GM18951 (cell line): ENCODE measurements around the gene INO80D.
"Not testable (repeated sequence)": the region's sequence is repeated elsewhere in the genome, so short reads cannot be mapped to it uniquely, and the experiment has no call there.

ENCODE experiments used
- POLR2A ChIP-seq: IDR thresholded peaks from 4 replicates; pipeline ENCODE4 v1.6.1; 2011; ENCODE audit warnings: mild to moderate bottlenecking; ENCODE audit not compliant: insufficient read length, insufficient read depth; ENCODE audit errors: extremely low read depth
- in situ Hi-C: fragments of 300-500 bp; cut with MboI; formaldehyde crosslinking; loops from one replicate; pipeline ENCODE4 v1.12.0; 2022; ENCODE audit warnings: low sequenced_read_pairs, mixed read lengths, inconsistent platforms; ENCODE audit not compliant: unreplicated experiment

The INO80D gene

DNA sequence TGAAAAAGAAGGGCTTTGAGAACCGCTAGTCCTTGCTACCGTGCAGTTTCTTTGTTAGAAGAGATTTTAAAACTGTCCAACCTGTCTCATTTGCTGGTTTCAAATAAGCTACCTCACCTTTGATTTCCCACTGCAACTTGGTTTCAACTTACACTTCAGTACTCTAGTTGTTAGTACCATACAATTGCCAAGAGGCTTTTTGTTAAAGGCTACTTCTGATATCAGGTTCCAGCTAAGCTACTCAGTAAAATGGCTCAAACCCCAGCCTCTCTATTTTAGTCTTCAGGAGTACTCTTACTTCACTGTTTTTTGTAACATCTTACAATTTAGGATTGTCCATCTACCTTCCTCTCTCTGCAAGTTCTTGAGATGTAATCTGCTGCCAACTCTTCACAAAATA is 91.6 kb downstream of the INO80D start:
- TF ChIP-seq POLR2A, result no peak
- in situ Hi-C loops, result no loop called here

DNA sequence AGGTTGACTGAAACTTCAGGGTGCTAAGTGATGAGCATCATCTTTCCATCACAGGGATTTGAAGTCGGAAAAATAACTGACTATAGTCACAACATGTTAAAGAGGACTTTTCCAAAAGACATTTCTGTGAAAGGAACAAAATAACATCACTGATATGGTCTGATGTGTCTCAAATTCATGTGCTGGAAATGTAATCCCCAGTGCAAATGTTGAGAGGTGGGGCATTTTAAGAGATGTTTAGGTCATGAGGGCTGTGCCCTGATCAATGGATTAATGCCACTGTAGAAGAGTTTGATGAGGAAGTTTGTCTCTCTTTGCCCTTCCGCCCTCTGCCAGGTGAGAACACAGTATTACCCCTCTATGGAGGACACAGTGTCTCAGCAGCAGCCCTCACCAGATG is 95.9 kb downstream of the INO80D start:
- in situ Hi-C loops, result no loop called here
- no peak for TF ChIP-seq POLR2A

DNA sequence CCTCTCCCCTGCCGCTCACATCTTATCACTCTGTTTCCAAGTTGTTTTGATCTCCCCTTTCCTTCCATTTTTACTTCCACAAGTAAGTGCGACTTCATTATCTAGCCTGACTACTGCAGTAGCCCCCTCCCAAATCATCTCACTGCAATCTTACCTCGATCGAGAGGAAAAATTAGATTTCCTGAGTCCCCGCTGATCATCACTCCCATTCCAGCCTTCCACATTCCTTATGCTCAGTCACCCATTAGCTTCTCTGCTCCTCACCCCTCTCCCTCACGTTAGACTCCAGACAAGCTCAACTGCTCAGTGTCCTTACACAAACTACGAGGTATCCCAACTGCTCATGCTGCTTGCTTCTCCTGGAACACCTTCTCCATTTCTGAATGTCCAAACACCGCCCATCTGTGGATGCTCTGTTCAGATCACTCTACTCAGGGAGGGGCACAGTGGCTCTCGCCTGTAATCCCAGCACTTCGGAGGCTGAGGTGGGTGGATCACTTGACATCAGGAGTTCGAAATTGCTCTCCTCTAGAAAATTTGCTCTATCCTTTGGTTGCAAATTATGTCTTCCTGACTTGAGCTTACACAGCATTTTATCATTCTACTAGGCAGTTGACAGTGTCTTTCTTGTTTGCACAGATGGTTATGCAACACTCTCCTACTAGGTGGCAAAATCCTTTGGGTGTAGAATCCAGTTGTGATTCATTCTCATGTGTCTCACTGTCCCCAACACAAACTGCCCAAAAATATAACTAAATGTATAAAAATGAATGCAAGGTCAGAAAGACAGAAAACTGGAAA is 96.5 kb downstream of the INO80D start:
- in situ Hi-C loops, result no loop called here
- no peak for TF ChIP-seq POLR2A

DNA sequence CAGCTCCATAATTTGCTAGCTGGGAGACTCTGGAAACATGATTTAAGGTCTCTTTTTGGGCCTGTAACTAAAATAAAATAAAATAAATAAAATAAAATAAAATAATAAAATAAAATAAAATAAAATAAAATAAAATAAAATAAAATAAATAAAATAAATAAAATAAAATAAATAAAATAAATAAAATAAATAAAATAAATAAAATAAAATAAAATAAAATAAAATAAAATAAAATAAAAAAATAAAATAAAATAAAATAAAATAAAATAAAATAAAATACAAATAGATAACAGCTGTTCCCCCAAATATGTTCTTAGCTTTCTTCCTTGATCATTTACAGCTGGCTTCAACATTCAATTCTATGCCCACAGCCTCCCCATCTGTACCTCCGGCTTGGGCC is 97.3 kb downstream of the INO80D start:
- in situ Hi-C loops, result not testable (repeated sequence)

DNA sequence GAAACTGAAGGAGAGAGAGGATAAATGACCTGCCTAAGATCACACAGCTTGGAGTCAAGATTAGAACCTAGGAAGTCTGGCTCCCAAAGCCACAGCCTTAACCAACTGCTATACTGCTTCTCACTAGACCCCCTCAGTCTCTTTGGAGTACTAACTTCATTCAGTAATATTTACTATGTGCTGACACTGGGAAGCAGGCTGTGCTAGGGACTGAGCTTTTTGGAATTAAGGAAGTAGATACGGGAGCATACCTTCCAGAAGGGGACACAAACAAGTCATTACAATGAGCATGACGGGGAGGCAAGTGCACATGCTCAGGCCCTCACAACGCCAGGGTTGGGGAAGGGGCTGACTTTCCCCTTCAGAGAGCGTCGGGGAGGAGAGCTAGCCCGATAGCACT is 97.7 kb downstream of the INO80D start:
- no peak for TF ChIP-seq POLR2A
- in situ Hi-C loops, result no loop called here

DNA sequence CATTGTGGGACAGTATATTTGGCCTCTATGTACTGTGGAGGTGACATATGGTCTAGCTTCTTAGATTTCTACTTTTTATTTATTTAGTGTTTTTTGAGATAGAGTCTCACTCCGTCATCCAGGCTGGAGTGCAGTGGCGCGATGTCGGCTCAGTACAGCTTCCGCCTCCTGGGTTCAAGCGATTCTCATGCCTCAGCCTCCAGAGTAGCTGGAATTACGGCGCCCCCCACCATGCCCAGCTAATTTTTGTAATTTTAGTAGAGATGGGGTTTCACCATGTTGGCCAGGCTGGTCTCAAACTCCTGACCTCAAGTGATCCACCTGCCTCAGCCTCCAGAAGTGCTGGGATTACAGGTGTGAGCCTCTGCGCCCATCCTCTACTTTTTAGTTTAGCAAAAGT is 99.6 kb downstream of the INO80D start:
- in situ Hi-C loops, result not testable (repeated sequence)

DNA sequence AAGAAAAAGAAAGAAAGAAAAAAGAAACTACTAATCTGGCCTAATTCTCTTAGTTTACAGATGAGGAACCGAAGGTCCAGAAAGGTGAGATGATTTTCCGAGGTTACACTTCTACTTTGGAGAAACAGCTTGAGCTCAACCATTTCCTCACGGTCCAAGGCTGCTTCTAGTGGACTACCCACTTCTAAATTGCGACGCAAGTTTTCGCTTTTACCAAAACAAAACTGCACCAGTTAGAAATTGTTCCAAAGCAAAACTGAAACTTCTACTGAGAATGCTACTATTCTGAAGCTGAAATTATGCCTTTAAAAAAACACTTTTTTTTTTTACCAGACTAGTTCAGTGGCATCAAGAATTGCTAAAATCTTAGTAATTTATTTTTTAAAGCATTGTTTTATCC is 101.6 kb downstream of the INO80D start:
- TF ChIP-seq POLR2A, result no peak
- in situ Hi-C loops, result no loop called here

DNA sequence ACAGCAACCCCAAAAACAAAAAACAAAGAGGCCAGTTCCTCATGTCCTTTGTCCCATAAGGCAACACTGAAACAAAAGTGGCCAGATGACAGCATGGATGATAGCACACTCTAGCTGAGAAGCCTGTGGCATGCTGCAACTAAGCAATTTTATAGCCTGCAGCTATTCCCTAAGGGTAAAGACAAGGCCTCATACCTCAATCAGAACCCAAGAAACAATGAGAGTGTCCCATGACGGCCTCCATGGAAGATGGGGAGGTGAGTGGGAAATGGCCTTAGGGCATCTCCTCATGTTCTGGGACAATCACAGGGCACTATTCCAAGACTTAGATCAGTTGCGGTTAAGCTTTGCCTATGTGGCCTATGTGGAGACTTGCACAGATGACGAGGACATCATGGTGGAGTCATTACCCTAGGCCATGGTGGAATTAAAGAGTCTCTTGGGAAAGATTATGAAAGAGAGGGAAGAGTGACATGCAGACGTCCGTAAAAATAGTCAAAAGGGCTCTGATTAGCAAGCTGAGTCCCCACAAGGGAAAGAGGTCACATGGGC is 103.1 kb downstream of the INO80D start:
- in situ Hi-C loops, result no loop called here

DNA sequence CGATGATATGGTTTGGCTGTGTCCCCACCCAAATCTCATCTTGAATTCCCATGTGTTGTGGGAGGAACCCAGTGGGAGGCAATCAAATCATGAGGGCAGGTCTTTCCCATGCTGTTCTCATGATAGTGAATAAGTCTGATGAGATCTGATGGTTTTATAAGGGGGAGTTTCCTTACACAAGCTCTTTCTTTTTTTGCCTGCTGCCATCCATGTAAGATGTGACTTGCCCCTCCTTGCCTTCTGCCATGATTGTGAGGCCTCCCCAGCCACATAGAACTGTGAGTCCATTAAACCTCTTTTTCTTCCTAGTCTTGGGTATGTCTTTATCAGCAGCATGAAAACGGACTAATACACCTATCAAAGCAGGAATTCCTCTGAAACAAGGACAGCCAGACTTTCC is 107.2 kb downstream of the INO80D start:
- in situ Hi-C loops, result not testable (repeated sequence)

More for the DNA sequence above, 103.1 kb downstream of the INO80D start:
- TF ChIP-seq POLR2A, result no peak

DNA sequence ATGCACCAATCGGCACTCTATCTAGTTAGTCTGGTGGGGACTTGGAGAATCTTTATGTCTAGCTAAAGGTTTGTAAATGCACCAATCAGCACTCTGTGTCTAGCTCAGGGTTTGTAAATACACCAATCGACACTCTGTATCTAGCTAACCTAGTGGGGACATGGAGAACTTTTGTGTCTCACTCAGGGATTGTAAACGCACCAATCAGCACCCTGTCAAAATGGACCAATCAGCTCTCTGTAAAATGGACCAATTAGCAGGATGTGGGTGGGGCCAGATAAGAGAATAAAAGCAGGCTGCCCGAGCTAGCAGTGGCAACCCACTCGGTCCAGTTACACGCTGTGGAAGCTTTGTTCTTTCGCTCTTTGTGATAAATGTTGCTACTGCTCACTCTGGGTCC is 108.3 kb downstream of the INO80D start:
- in situ Hi-C loops, result not testable (repeated sequence)

DNA sequence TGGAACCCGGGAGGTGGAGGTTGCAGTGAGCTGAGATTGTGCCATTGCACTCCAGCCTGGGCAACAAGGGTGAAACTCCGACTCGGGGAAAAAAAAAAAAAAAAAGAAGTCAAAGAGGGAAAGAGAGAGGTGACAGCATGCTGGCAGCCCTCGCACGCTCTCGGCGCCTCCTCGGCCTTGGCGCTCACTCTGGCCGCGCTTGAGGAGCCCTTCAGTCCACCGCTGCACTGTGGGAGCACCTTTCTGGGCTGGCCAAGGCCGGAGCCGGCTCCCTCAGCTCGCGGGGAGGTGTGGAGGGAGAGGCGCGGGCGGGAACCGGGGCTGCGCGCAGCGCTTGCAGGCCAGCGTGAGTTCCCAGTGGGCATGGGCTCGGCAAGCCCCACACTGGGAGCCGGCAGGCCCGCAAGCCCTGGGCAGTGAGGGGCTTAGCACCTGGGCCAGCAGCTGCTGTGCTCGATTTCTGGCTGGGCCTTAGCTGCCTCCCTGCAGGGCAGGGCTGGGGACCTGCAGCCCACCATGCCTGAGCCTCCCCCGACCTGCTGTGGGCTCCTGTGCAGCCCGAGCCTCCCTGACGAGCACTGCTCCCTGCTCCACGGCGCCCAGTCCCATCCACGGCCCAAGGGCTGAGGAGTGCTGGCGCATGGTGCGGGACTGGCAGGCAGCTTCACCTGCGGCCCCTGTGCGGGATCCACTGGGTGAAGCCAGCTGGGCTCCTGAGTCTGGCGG is 108.9 kb downstream of the INO80D start:
- in situ Hi-C loops, result not testable (repeated sequence)

DNA sequence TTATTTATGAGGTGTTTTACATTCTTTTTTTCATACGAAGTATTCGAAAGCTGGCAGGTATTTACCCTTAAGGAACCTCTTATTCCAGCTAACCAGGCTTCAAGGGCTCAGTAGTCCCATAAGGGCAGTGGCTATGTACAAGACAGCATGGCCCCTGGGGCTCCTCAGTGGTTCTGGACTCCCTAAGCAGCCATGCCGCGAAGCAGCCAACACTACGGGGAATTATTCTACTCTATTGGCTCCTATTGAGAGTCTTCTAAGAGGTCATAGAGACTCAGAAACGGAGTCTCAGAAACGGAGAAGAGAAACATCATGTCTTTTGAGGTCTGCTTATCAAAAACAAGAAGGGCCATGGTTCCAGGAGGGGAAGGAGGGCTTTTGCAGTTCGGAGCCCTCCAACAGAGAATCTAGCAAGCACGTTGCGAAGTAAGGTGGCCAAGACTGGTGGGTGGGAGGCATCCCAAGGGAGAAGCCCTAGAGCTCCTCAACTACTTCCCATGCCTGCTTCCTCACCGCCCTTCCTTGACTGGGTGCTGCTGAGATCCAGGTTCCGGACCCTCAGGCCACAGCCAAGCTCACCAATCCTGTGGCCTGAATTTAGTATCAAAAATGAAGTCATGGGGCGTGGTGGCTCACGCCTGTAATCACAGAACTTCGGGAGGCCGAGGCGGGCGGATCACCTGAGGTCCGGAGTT is 109.7 kb downstream of the INO80D start:
- in situ Hi-C loops, result no loop called here
- no peak for TF ChIP-seq POLR2A

DNA sequence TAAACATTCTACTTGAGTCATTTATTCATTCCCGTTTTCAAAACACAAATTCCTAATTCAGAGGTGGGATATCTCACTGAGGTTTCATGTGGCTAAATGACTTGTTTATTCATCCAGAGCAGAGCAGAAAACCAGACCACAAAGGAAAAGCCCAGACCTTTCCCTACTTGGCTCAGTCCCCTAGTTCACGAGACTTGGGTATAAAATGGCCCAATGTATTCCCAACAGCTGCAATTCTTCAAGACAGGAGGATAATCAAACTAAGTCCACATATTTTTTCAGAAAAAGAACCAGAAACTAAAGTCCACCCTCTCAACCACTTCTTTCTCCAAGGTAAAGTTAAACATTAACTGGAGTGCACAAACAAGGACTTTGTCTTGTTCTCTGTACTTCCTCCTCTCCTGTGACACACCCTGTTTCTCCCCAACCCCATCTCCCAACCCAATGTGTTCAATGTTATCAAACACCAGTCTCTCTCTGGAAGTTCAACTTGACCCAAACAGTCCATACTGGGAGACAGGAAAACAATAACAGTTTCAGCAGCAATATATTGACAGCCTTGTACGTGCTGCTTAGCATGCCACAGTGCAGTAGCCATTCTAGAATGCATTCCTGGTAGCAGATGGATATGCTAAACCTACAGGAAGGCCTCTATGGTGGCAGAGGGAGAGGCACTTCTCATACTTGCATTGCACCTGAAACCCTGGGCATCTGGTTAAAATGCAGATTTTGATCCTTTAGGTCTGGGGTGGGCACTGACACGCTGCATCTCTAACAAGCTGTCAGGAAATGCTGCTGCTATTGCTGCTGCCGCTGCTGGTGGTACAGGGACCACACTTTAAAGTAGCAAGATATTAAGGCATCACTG is 110.7 kb downstream of the INO80D start:
- TF ChIP-seq POLR2A, result no peak
- in situ Hi-C loops, result no loop called here
